DOHH2 (cell line): Measurements from ENCODE around the gene MARF1.

Experiments
- H3F3A ChIP-seq: fragments of 200-600 bp; sonication (generic), shearing (Covaris generic); 2 replicates; pipeline ENCODE4 v1.6.0; 2016; ENCODE audit warnings: antibody characterized with exemption, mild to moderate bottlenecking; ENCODE audit not compliant: control insufficient read depth, insufficient read depth
- H3K27ac ChIP-seq: fragments of 200-600 bp; sonication (generic); 2 replicates; pipeline ENCODE4 v1.5.1; 2014; ENCODE audit warnings: low read depth, mild to moderate bottlenecking, low read length, moderate library complexity
- H3K27me3 ChIP-seq: fragments of 200-600 bp; sonication (generic); 2 replicates; pipeline ENCODE4 v1.6.1; 2014; ENCODE audit warnings: mild to moderate bottlenecking, low read length, mixed read lengths; ENCODE audit not compliant: control insufficient read depth
- H3K36me3 ChIP-seq: fragments of 200-600 bp; sonication (generic); 2 replicates; pipeline ENCODE4 v1.6.1; 2014; ENCODE audit warnings: mild to moderate bottlenecking, low read length, moderate library complexity, mixed read lengths; ENCODE audit not compliant: control insufficient read depth
- H3K4me1 ChIP-seq: fragments of 200-600 bp; sonication (generic); 2 replicates; pipeline ENCODE4 v1.6.1; 2014; ENCODE audit warnings: mild to moderate bottlenecking, low read length, mixed read lengths; ENCODE audit not compliant: control insufficient read depth
- H3K4me2 ChIP-seq: fragments of 200-600 bp; sonication (generic); 2 replicates; pipeline ENCODE4 v1.6.0; 2014; ENCODE audit warnings: mild to moderate bottlenecking, low read length, moderate library complexity
- H3K4me3 ChIP-seq: fragments of 200-600 bp; sonication (generic); 2 replicates; pipeline ENCODE4 v1.5.1; 2014; ENCODE audit warnings: mild to moderate bottlenecking, low read length, mixed read lengths
- H3K79me2 ChIP-seq: fragments of 200-600 bp; sonication (generic); 2 replicates; pipeline ENCODE4 v1.6.1; 2014; ENCODE audit warnings: mild to moderate bottlenecking, low read length, mixed read lengths; ENCODE audit not compliant: control insufficient read depth
- H3K9me2 ChIP-seq: fragments of 200-600 bp; sonication (generic); replicated peaks from 2 replicates; pipeline ENCODE4 v1.6.1; 2014; ENCODE audit warnings: mild to moderate bottlenecking, low read length, mixed read lengths; ENCODE audit not compliant: control insufficient read depth
- H3K9me3 ChIP-seq: fragments of 200-600 bp; sonication (generic); 2 replicates; pipeline ENCODE4 v1.6.1; 2014; ENCODE audit warnings: antibody characterized with exemption, low read length, mixed read lengths; ENCODE audit not compliant: control insufficient read depth, insufficient read depth
- H4K20me1 ChIP-seq: fragments of 200-600 bp; sonication (generic); 2 replicates; pipeline ENCODE4 v1.6.0; 2014; ENCODE audit warnings: low read depth, mild to moderate bottlenecking, antibody characterized with exemption, low read length, moderate library complexity; ENCODE audit not compliant: control insufficient read depth, insufficient read depth
- EZH2phosphoT487 ChIP-seq: fragments of 200-600 bp; sonication (generic); IDR thresholded peaks from 2 replicates; pipeline ENCODE4 v1.6.1; 2017; ENCODE audit warnings: borderline replicate concordance, mild to moderate bottlenecking, antibody characterized with exemption, low read length, moderate library complexity, mixed read lengths
- TF ChIP-seq, protein P1 (sequence below): fragments of 200-600 bp; sonication (generic); IDR thresholded peaks from one replicate; pipeline ENCODE4 v1.5.1; 2014; ENCODE audit warnings: antibody characterized with exemption, mild to moderate bottlenecking, low read depth, low read length; ENCODE audit not compliant: poor library complexity, severe bottlenecking

MARF1 gene

DNA sequence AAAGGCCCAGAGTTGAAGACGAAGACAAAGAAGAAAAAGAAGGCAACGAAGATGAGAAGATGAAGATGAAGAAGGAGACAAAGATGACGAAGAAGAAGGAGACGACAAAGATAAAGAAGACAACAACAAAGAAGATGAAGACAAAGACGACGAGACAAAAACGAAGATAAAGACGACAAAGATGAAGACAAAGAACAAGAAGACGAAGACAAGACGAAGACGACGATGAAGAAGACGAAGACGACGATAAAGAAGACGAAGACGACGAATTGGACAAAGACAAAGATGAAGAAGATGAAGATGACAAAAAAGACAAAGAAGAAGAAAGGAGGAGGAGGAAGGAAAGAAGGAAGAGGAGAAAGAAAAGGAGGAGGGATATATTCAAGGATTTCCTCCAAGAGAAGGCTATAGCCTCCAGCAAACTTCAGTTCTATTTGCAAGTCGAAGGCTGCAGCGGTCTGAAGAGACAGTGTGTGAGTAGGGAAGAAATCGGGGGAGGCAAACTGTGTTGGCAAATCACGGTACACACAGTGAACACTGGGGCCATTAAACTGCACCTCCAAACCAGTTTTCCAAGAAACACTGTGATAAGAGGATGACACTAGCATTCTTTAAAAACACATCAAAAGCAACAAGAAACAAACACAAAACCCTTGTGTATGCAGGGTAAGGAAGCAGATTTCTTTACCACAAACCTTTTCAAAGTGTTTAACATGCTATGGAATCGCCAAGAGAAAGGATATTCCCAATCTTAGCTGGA, 40.5 kb downstream of the MARF1 start:
- H3K4me3 ChIP-seq: no peak overlapping the region
- H3K9me2 ChIP-seq: no peaks in the 10 kb centered on the region
- H3K27ac ChIP-seq: no peak overlapping the region
- H4K20me1 ChIP-seq: no peaks in the 10 kb centered on the region
- H3K4me2 ChIP-seq: no peak overlapping the region
- no peaks in the 10 kb centered on the region for H3K27me3 ChIP-seq
- no peaks in the 10 kb centered on the region for H3F3A ChIP-seq
- H3K36me3 ChIP-seq: peaks cover 96% of the 10 kb centered on the region
- no peaks in the 10 kb centered on the region for H3K79me2 ChIP-seq
- H3K4me1 ChIP-seq: no peaks in the 10 kb centered on the region
- no peaks in the 10 kb centered on the region for H3K9me3 ChIP-seq
- TF ChIP-seq EZH2phosphoT487: no peak
- TF ChIP-seq, protein P1, sequence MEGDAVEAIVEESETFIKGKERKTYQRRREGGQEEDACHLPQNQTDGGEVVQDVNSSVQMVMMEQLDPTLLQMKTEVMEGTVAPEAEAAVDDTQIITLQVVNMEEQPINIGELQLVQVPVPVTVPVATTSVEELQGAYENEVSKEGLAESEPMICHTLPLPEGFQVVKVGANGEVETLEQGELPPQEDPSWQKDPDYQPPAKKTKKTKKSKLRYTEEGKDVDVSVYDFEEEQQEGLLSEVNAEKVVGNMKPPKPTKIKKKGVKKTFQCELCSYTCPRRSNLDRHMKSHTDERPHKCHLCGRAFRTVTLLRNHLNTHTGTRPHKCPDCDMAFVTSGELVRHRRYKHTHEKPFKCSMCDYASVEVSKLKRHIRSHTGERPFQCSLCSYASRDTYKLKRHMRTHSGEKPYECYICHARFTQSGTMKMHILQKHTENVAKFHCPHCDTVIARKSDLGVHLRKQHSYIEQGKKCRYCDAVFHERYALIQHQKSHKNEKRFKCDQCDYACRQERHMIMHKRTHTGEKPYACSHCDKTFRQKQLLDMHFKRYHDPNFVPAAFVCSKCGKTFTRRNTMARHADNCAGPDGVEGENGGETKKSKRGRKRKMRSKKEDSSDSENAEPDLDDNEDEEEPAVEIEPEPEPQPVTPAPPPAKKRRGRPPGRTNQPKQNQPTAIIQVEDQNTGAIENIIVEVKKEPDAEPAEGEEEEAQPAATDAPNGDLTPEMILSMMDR: no peak

DNA sequence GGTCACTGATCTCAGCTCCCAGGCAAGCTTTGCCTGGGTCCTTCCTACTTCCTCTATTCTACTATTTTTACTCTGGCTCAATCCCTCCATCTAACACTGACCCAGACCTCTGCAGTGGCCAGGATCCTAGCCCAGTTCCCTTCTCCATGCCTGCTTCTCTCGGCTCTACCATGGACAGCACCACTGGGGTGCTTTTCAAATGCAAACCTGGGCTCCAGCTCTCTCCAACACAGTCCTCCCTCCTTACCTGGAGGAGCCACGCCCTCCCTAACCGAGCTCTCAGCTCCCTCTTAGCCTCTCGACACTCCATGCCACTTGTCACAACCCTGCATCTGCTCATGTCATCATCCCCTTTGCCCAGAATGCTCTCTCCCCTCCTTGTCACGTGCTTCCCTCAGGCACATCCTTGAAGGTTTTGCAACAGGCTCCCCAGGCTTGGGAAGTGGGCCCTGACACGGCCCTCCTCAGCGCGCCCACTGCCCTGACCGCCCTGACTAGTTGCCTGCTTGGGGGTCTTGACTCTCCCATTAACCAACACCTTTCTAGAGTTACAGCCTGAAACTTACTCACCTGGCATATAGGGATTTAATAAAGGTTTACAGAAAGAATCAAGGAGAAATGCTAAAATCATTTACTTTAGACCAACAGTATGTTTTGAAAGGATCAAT, 41.6 kb downstream of the MARF1 start:
- Histone ChIP-seq H4K20me1 (no peaks in the 10 kb centered on the region), H3K4me1 (no peaks in the 10 kb centered on the region), H3K27me3 (no peaks in the 10 kb centered on the region), H3K4me2 (no peak overlapping the region), H3K27ac (no peak overlapping the region), H3K9me3 (no peaks in the 10 kb centered on the region), H3K79me2 (no peaks in the 10 kb centered on the region), H3F3A (no peaks in the 10 kb centered on the region), H3K4me3 (no peak overlapping the region), H3K9me2 (no peaks in the 10 kb centered on the region), H3K36me3 (peaks cover 97% of the 10 kb centered on the region)
- TF ChIP-seq, protein P1: no peak
- no peak for TF ChIP-seq EZH2phosphoT487

DNA sequence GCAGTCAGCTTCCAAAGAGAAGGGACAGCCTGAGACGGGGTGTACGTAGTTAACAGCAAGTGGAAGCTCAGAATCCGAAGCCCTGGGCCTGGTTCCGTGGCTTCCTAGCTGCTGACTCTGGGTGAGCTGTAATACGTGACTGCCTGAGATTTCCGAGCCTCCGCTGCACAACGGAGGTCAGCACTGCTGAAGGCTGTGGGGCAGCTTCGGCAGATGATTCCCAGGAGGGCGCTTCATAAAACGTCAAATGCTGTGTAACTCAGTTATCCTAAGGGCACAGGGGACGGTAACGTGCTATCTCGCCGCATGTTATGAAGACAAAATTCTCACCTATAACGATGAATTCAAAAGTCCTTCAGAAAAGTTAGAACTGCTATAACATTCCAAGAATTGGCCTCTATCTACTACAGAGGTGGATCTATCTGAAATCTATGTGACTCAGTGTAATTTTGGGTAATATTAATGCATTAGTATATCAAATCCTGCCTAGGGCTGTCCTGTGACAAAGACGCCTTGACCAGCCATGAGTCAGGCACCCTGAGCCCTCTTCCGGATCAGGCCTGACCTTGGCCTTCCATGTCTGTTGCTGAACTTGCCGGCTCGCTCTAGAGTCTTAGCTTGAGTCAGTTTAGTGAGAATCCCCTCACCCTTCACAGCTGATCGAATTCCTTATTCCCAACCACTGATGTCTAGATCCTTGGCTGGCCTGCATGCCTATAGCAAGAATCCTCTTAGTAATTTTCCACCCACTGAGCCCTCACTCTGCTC, 43.5 kb downstream of the MARF1 start:
- H3K4me2 ChIP-seq: no peak overlapping the region
- H3K27me3 ChIP-seq: no peaks in the 10 kb centered on the region
- peaks cover 13% of the 10 kb centered on the region for H3K4me1 ChIP-seq
- no peak overlapping the region for H3K4me3 ChIP-seq
- no peaks in the 10 kb centered on the region for H3K9me2 ChIP-seq
- H4K20me1 ChIP-seq: no peaks in the 10 kb centered on the region
- no peaks in the 10 kb centered on the region for H3K79me2 ChIP-seq
- peaks cover 97% of the 10 kb centered on the region for H3K36me3 ChIP-seq
- H3F3A ChIP-seq: peaks cover 9% of the 10 kb centered on the region
- no peaks in the 10 kb centered on the region for H3K9me3 ChIP-seq
- no peak for TF ChIP-seq EZH2phosphoT487
- TF ChIP-seq, protein P1: no peak
- H3K27ac ChIP-seq: no peak overlapping the region
